CD4-positive, alpha-beta T cell treated with Interleukin-6 for 4 hours (primary cell): ENCODE results near the gene TBC1D17.

ENCODE experiments used
- DNase-seq: peaks from one replicate; pipeline ENCODE4 v3.0.0-alpha.2; 2020; ENCODE audit warnings: mixed read lengths

Gene TBC1D17

GRCh38 chr19:49862391-49863253, 14.9 kb upstream of the TBC1D17 start:
- no peak for DNase-seq

DNA sequence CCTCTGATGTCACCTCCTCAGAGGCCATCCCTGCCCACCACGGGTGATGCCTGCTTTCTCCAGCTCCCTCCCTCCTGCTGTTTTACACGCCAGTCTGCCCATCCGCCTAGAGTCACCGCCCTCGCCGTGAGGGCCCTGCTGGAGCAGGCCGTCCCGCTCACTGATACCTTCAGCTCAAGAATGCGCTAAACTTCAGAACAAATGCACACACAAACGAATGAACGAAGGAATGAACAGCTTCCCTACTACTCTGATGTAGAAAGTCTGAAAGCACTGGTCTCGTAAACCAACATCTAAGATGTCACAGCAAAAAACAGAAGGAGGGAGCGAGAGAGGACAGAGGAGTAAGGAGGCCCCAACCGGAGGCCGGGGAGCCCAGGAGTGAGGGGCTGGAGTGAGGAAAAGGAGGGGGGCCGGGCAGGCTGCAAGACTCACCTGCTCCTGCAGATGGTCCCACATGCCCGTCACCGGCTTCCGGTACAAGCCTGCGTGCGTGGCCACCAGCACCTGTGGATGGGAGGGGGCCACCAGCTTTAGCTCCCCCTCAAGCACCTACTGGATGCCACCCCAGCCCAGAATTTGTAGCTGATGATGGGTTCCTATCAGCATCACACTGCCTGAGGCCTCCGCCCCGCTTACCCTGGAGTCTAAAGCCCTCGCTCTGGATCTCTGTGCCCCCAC, 14.1 kb upstream of the TBC1D17 start:
- DNase-seq, result no peak

- DNase-seq, result no peak
Observed at GRCh38 chr19:49863935-49864320, 13.6 kb upstream of the TBC1D17 start.

DNA sequence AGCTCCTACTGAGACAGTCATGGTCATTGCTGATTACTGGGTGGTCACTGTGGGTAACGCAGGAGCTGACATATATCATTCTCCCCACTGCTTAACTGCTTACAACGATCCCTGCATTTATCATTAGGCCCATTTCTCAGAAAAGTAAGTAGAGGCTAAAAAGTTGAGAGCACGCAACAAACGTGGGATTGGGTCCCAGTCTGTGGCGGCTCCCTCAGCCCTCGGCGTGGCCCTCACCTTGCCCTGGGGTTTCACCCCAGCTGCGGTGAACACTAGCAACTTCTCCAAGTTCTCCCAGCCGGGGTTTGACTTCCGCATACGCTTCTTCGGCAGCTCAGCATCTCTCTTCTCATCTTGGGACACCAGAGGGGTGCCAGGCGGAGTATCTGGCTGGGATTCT, 12.6 kb upstream of the TBC1D17 start:
- no peak for DNase-seq

DNA sequence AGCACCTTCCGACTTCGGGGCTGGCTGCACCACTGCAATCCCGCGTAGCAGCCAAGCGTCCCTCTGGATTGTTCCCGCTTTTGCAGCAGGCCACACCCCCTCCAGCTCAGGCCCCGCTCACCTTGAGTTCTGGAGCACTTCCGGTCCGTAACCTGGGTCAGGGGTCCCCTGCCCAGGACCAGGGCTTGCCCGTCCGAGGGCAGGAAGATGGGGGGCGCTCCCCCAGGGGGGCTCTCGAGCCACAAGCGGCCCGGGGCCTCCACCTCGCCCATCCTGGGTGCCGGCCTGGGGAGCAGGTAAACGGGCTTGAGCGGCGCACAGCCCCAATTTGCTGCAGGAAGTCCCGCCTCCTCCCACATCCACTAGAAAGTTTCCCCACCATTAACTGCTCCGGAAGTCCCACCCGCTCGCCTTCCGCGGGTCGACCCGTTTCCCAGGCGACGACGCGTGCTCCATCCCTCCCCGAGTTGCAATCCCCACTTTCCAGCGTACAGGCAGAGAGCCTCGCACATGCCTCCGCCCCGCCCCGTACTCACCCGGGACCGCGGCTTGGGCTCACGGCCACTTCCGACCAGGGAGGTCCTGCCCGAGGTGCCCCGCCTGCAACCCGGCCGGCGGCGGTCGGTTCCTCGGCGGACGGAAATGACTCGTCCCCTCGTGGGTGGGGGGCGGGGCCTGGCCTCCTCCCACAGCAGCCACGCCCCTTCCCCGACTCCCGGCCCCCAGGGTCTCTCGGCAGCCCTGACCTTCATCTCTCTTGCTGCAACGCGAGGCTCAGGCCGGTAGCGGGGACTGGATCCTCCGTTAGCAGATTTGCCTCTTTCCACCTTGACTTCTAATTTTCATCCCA, 10.3 kb upstream of the TBC1D17 start, which contains the start of gene PNKP:
TSS of gene PNKP (minus strand) at position 644 of the 850 bp plus-strand sequence. CDS start at position 272, 372 bp downstream.
- peak; percentile 91 for DNase-seq

- no peak for DNase-seq
Observed at GRCh38 chr19:49869009-49869483, 8.5 kb upstream of the TBC1D17 start.

- DNase-seq, result peak; percentile 90
Observed at GRCh38 chr19:49869484-49870308, 7.8 kb upstream of the TBC1D17 start.

GRCh38 chr19:49870309-49870901, 7.1 kb upstream of the TBC1D17 start:
- DNase-seq, result no peak

- DNase-seq, result no peak
Observed at GRCh38 chr19:49871349-49871985, 6.0 kb upstream of the TBC1D17 start.

- no peak for DNase-seq
Observed at GRCh38 chr19:49872245-49873128, 5.0 kb upstream of the TBC1D17 start.

DNA sequence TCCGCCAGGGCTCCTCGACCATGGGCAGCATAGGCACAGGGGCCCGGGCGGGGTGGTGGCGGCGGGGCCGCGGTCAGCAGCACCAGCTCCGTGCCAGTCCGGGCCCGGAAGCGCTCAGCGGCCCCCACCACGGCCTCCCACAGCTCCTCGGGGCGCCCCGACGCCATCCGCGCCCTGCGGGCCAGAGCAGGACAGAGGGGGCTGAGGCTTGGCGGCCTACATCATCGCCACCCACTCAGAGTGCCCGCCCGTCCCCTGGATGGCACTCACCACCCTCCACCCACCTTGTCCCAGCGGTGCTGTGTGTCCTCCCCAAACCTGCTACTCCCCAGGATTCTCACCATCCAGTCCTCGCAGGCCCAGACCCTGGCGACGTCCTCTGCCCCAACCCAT, 4.4 kb upstream of the TBC1D17 start:
- no peak for DNase-seq

DNA sequence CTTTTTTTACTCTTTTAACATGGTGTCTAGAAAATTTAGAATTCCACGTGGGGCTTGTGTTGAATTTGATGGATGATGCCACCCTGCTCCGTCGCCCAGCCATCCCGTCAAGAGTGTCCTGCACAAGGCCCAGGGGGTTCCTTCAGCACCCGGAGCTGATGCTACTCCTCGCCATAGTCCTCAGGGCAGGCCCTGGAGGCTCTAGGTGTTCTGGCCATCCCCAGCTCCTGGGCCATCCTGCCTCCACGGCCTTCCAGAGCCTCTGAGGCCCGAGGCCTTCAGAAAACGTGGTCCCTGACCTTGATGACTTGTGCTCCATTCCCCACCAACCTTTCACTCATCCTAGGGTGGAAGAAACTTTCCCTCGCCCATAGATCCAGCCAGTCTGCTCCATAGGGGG, 3.7 kb upstream of the TBC1D17 start:
- no peak for DNase-seq

- DNase-seq, result no peak
Observed at GRCh38 chr19:49874503-49875157, 2.9 kb upstream of the TBC1D17 start.

GRCh38 chr19:49875177-49875576, 2.3 kb upstream of the TBC1D17 start:
- DNase-seq, result no peak

- DNase-seq, result peak; percentile 68
Observed at GRCh38 chr19:49875857-49876421, 1.6 kb upstream of the TBC1D17 start.

GRCh38 chr19:49876422-49877019, 981 bp upstream of the TBC1D17 start:
- peak; percentile 99 for DNase-seq

DNA sequence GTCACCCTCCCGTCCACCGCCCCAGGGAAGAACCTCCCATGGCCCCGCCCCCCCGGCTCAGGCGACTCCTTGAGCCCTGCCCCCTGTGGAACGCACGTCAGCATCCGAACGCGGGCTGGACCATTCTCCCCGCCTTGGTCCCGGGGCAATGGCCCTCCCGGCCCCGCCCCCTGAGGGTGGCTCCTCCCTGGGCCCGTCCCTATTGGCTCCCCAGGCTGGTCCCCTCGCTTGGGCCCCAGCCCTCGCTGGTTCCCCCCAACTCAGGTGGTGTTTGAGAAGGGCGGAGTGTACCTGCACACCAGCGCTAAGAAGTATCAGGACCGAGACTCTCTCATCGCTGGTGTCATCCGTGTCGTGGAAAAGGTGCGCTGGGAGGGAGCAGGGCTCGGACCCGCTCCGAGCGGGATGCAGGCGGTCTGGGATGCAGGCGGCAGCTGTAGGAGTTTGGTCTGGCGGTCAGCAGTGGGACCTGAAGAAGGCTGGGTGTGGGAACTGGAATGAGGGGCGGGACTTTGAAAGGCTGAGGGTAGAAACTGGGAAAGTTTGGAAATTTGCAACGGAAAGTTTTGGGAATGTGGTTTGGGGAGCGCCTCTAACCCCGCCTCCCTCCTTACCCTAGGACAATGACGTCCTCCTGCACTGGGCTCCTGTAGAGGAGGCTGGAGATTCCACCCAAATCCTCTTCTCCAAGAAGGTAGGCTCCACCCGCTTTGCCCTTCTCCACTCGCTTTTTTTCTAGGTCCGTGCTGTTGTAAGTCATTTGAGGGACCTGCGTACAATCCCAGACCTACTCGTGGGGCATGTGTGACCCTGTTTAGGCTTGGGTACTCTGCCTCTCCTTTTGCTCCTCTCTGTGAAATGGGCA, 609 bp downstream of the TBC1D17 start:
- peak; percentile 99 for DNase-seq

DNA sequence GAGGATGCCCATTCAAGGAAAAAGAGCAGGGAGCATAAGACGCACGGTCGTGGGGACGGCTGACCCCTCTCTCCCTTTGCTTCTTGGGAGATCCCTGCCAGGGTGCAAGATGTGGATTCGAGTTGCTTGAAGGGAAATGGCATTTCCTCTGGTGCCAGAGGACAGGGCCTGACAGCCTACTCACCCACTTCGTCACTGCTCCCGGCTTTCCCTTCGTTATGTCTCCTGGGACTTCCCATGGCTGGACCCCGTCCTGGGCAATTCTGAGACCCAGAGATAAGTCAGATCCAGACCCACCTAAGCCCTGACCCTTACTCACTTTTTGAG, 1.2 kb downstream of the TBC1D17 start:
- DNase-seq, result no peak
